Measurements from ENCODE around the gene GPC6. TPM values are rescaled to one million over a fixed set of nuclear protein-coding genes. Genes with fewer than 3 reads are reported as not detected.

The GPC6 gene
- polyA plus RNA-seq: 2.5 and 5.4 TPM in 2 replicates

GRCh38 chr13:93226623-93227279 lies at the start of gene GPC6:
TSS of gene GPC6 (plus strand) at chr13:93226807.

